NCI-H2107 (cell line): ENCODE results near the gene CRABP1.

ENCODE experiments used
- DNase-seq: peaks from one replicate; lab custom pipeline; 2025; lab: John Stamatoyannopoulos, UW

Gene CRABP1

DNA sequence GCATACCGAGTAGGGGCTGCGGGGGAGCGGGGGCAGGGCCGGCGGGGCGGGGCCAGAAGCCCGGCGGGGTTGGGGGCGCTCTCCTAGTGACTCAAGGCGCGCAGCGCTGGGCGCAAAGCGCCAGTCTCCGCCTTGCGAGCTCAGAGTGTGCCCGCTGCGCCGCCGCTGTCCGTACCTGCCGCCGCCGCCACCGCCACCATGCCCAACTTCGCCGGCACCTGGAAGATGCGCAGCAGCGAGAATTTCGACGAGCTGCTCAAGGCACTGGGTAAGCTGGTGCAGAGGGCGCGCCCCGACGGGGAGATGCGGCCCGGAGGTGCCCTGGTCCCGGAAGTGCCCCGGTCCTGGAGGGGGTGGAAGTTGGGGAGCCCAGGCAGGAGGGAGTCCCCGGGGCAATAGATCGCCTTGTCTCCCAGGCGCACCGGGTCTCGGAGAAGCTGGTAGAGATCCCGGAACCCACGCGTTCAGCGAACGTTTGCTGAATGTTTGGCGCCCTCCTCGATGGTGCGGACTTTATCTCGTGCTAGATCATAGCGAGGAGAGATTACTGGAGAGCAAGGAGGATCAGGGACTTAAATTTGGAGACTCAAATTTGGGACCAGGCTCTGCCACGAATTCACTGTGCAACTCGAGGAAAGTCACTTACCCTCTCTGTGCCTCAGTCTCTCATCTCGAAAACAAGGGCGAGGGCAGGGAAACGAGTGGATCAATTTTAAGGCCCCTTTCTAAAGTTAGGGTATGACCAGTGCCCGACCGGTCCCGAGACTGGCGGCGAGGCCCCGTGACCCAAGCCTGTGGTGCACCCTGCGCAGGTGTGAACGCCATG is at the start of gene CRABP1:
TSS of gene CRABP1 (plus strand) at position 123 of the 826 bp plus-strand sequence. CDS start at position 199, 76 bp downstream.
- DNase-seq: no peak

DNA sequence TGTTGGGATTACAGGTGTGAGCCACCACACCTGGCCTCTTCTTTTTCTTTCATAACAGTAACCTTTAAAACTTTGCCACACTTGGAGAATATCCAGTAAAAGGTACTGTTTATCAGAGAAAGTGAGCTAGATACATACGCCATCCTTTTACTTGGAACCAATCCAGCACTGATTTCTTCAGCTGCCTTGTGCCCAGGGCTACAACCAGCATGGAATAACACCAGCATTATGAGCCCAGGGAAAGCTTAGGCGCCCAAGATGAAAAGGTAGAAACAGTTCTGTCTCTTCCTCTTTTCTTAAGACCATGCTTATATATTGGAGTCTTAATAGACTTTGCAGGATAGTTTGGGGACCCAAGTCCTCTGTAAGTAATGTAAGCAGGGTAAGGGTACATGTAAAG is 49.1 kb upstream of the CRABP1 start:
- DNase-seq: no peak

DNA sequence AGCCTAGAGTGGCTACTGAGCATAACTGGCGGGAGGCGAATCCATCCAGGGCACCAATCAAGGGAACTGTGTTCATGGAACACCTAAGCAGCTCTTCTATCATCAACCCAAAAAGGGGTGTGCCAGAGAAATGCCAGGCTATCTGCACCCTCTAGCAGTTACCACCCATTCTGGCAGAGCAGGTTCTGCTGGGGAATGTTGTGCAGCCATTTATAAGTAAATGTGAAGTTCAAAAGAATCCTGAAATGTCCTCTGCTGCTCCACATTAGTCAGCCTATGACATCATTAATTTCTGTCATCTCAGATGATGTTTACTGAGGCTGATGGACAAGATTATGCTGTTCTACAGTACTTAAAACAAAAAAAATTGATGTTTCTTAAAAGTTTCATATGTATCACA is 48.5 kb upstream of the CRABP1 start:
- no peak for DNase-seq

DNA sequence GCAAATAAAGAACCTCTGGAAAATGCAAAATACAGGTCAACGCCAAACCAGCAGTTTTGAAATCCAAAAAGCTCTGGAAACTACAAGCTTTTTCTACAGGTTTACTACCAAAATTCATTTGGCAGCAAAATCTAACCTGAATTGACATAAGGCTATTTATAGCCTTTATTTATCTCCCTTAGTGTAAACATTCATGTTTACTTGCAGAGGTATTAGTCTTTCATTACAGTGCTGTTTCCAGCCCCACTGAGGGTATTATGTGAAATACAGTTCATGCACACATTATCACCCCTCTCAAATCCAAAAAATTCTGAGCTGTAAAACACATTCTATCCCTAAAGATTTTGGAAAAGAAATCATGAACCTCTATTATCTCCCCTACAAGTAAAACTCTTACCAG is 47.9 kb upstream of the CRABP1 start:
- no peak for DNase-seq

DNA sequence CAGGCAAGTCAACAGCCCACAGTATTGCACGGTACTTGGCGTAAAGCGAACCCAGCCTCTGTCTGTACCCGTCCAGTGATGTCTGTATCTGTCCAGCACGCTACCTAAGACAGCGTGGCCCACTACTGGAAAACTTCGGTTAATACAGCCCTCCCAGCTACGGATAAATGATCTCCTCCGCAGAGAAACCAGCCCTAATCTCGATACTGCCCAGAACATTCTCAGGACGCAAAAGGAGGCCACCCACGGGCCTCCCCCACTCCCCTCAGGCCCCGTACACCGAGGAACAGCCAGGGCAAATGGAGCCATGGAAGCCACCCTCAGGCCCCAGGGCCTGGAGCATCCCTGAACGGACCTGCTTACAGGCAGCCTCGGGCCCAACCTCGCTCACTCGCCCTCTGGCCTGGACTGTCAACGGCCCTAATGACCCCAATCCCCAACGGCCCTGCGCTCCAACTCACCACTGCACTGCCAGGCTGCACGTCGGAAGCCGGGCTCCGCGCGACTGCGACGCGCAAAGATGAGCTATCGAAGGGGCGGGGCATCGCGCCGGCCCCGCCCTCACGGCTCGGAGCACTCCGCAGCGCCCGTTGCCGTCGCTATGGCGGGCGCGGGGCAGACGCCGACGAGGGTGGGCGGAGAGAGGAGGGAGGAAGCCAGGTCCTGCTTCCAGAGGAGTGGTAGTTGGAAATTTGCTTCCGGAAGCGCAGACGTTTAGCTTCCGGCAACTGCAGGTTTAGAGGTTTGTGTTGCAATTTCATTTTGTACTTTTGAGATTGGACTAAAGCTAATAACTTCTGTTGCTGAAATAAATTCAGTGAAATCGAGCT is 40.8 kb upstream of the CRABP1 start, which contains the start of gene SKIC8:
TSS of gene SKIC8 (minus strand) at position 509 of the 830 bp plus-strand sequence. CDS start 3,923 bp downstream, outside the sequence.
- peak; percentile 83 for DNase-seq

DNA sequence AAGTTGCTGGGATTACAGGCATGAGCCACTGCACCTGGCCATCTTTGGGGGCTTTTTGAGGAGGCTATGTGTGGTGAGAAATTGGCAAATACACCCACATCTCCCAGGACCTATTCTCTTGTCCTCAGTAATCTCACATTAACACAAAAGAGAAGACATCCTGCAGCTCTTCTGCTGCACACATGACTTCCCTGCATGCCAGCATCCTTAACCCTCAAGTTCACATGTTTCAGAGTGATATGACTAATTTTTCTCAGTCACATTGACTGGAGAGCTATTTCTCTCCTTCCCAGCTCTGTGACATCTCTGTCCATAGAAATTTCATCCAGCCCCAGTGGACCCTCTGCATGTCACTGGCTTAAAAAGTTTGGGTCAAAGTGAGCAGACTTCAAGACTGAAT is 38.8 kb upstream of the CRABP1 start:
- DNase-seq: no peak

DNA sequence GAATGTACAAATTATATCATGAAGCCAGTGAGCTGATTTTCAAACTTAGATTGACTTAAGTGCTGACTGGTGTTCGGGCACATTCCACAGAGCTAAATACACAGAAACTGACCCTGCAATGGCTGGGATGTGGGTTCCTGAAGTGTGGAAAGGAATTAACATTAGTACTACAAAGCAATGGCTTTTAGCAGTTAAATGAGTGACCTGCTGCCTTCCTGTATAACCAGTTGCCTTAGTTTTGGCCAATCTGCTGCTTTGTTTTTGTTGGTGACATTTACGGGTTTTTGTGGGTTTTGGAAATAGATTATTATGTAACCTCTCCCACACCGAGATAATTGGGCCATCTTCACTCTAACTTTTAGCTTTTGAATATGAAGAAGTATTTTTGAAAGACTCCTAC is 38.3 kb upstream of the CRABP1 start:
- DNase-seq: no peak

DNA sequence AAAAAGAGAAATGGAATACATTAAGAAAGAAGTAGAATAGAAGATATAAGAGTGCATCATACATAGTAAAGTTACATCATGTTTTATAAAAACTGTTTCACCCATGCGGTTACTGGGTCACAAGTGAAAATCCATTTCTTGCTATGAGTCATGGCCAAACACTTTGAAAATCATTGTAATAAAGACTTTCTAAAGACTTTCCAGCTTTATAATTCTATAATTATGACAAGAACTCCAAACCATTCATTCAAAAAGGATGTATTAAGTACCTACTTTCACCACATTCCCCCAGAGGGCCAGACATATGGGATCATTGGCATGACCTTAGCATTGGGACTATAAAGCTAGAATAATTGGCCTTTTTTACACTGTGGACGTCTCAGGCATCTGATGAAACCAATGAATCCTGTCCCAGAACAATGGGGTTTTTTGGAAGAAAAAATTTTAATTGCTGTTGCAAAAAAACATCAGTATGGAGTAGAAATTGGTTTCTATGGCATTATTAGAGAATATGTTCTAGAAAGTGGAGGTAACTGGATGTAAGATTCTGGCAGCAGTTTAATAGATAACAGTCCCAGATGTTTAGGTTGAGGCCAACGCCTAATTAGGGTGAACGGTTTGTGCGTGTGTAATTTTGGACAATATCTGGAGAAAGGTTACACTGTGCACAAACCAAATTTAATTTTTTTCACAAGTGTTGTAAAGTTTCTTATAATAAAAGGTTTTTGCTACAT is 37.4 kb upstream of the CRABP1 start:
- no peak for DNase-seq

DNA sequence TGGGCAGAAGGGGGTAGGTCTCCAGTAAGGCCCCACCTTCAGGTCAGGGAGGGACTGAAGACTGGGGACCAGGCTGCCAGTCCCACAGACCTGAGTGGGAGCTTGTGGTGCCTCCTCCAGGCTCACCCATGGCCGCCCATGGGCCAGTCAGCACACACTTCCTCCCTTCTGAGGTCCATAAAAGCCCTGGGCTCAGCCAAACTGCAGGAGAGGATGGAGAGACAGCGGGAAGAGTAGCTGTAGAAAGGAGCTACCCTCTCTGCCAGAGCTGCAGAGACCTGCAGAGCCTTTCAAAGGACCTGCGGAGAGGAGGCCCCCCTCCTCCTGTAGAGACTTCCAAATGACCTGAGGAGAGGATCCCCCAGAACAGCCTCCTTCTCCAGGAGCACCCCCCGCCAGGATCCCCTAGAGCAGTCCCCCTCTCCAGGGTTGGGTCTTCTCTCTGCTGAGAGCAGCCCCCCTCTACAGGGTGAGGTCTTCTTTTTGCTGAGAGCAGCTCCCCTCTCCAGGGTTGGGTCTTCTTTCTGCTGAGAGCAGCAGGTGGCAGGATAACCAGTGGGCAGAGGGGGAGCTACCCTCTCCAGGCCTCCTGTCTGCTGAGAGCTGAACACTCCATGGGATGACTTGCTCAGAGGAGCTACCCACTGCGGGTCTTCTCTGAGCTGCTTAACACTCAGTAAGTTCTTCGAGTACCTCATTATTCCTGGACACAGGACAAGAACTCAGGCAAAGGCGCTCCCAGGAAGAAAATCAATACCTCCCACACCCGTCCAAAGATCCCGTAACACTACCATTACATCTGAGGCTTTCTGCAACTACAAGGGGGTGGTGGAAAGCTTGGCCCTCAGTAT is 35.7 kb upstream of the CRABP1 start:
- DNase-seq: no peak

DNA sequence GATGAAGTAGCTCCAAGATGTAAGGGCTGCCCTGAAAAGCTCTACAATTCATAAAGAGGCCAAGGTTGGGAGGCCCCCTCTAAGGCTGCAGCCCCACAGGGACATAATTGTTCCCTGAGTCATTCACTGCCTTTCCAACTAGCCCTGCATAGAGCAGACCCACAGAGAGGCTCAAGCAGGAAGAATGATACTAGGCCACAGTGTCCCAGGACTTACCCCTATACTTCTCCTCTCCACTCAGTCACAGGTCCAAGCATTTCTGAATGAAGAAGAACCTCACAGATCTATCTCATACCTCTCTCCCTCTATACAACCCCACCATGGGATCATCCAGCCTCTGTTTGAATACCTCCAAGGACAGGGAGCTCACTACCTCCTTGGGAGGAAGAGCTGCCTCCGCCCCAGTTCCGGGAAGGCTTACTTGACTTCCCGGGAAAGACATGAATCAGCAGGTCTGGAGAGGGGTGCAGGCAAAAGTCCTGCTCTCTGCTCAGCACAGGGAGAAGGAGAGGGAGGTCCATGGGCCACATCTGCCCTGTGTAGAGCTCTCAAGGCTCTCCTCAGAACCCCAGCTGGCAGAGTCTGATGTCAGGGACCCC is 33.9 kb upstream of the CRABP1 start:
- DNase-seq: no peak

DNA sequence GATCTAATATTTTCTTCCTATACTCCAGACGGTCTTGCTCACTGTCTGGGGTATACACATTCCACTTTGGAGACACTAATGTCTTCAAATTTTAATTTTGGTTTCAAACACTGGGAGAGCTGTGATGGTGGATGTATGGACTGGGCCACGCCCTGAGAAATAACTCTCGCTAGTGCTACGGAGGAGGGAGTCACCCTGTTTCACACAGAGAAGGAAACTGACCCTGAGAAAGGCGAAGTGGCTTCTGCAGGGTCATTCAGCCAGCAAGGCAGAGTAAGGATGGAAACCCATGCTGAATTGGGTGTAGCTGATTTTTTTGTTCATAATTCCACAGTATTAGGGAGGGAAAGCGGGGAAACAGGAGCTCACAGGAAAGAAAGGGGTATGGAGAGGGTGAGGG is 32.2 kb upstream of the CRABP1 start:
- DNase-seq: no peak

DNA sequence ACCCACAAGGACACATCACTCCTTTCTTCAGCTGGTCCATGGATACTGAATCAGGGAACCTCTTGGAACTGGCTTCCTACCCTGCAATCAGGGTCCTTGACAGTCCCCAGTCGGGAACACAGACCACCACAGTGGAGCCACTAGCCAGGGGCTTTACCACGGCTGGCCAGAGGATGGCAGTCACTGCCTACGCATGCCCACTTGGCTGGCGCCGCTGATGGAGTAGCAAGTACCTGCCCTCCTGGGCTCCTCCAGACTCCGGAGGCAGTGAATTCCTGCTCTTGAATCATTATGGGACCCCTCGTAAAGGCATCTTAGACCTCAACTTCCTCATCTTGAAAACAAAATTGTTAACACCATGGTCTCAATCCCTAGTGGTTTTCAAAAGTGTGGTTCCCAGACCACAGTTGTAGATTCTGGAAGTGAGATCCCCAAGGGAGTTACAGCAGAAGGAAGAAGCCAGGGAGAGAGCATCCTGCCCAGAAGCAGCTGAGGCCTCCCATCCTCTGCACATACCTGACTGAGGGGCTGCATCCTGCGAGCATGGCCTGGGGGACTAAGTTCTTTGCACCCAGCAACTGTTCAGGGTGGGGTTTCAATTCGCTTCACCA is 31.6 kb upstream of the CRABP1 start:
- DNase-seq: peak; percentile 39

DNA sequence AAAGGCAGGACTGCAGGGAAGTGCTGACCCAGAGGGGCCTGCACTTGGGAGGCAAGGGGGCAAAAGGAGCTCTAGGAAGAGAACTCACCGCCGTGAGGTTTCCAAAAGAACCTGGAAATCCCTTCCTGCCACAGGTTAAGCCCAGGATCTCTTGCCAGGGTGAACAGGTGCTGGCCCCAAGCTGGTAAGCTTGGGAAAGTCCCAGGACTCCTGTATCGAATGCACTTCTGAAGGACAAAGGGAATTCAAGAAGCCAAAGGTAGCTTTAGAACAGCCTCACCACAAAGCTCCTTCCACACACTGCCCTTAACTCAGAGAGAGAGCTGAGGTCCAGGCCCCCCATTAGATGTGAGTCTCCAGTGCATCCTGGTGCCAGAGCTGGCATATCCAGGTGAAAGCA is 28.9 kb upstream of the CRABP1 start:
- no peak for DNase-seq

DNA sequence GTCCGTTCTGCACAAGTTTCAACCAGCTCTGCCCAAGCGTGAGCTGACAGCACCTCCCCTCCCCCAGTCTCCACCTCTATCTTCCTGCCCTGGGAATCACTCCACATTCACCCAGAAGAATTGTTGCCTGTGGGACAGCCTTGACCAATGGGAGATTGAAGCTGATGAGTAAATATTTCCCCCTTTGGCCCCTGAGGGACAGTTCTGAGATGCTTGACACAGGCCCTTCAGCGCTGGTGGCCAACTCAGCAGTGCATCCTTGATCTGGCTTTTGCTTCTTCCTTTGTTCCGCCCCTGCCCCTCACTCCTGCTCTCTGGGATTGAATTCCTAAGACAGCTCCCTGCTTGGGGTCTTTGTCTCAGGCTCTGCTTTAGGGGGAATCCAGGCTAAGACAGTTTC is 27.6 kb upstream of the CRABP1 start:
- DNase-seq: no peak

DNA sequence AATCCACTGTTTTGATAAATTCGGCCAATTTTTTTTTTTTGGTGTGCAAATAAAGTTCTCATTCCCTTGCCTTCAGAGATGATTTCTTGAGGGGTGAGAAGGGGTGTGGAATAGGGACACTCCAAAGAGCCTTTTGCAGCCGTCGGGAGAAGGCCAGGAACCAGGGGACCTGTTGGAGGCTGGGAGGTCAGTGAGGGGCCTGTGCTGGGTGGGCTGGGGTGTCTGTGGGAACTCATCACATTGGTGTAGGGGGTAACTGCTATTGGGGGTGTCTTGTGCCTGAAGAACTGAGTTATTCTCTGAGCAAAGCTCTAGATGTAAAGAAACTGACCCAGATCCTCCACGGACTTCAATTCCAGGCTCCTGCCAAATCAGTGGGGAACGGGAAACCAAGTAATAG is 27.2 kb upstream of the CRABP1 start:
- no peak for DNase-seq

DNA sequence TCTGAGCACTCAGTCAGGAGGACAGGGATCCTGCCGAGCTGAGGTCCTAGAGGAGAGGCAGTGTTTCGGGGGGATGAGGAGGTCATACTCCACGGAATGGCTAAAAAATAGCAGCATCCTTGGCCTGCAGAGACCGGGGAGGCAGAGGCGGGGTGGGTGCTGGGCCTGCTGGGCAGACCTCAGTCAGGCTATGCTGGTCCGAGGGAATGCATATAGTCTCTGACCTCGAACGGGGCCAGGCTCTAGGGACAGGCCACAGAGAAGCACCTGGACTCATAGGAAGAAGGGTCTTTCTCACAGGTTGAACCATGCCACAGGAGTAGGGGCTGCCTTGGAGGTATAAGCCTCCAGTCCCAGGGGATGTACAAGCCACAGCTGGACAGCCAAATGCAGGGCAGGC is 26.8 kb upstream of the CRABP1 start:
- no peak for DNase-seq

DNA sequence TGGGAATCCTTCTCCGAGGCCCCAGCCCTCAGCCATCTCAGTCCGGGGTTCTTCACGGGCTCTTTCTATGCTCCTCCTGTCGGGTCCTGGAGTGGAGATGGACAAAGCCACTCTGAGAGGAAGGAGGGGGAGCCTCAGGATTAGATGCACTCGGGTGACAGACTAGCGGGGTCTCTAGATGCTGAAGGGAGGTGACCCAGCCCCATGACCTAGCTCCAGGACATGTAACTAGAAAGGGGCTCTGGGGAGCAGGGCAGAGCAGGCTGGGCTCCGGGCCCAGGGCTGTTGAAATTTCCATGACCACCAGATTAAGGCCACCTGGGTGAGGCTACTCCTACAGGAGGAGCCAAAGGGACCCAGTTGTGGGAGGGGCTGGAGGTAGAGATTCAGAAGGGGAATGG is 26.0 kb upstream of the CRABP1 start:
- no peak for DNase-seq

DNA sequence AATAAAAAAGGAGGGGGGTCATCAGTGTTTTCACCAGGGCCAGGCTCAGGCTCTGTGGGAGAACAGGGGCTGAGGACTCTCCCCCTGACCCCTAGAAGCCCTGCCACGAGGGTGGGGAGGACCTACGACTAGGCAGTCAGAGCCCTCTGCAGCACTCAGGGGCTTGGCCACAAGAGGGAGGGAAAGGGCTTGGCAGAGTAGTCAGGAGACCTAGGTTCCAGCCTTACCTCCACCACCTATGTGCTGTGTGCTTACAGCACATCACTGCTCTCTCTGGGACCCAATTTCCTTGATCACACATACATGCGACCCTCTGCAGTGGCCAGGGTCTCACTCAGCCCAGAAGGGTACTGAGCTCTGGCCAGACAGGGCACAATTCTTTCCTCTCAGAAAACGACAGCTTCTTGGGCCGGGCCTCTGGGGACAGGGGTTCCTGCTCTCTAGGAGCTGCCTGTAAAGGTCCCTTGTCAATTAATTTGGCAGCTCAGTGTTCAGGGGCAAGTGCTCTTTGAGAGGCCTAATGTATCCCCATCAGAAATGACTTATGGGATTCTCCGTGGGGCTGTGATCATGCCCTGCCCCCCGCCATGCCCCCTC is 24.4 kb upstream of the CRABP1 start:
- no peak for DNase-seq

DNA sequence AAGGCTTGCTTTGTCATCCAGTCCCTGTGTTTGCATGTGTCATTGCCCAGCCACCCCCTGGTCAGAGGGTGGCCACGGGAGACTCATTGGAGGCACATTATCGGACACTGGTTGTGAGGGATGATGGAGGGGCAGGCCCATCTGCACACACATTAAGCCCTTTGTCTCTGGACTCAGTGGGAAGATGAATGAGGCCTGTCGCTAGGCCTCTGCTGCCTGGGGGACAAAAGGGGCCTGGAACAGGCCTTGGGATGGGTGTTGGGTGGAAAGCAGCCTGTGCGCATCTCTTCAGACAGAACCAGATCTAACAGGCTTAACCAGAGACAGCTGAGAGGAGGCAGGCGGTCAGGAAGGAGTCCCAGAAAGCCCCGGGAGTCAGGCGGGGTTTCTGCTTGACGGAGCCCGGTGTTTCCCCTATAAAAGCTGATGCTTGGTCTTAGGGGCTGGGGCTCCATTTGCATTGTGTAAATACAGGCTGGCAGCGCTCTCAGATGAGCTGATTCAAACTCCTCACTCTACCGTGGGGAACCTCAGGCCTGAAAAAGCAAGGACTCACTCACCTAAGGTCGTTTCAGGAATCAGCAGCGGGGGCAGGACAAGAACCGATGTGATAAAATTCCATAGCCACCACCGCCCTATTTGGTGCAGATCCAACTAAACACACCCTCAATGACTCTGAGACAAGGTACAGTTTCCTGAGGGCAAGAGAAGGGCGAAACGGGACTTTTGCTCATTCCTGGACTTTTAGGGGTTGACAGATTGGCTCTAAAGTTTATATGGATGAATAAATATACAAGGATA is 23.7 kb upstream of the CRABP1 start:
- DNase-seq: no peak
